GM19328 (cell line): ENCODE measurements around the gene DEFB124.
"Not testable (repeated sequence)": the region's sequence is repeated elsewhere in the genome, so short reads cannot be mapped to it uniquely, and the experiment has no call there.

ENCODE experiments used
- ATAC-seq: cut with Tn5 transposase; IDR thresholded peaks from one replicate; pipeline ENCODE4 v1.9.1; 2021; ENCODE audit warnings: mild to moderate bottlenecking, moderate library complexity; ENCODE audit not compliant: unreplicated experiment

Gene DEFB124

GRCh38 chr20:31474758-31475427, at the start of gene DEFB124, which contains the start of gene REM1:
DEFB124 (minus strand) TSS chr20:31475127; CDS start chr20:31473013, 2,114 bp downstream.
REM1 (plus strand) TSS chr20:31475288; CDS start chr20:31476446, 1,158 bp downstream.
- ATAC-seq: no peak

- ATAC-seq: no peak
Observed at GRCh38 chr20:31523361-31524283, 48.7 kb upstream of the DEFB124 start.

- no peak for ATAC-seq
Observed at GRCh38 chr20:31522731-31523130, 47.8 kb upstream of the DEFB124 start.

- ATAC-seq: not testable (repeated sequence)
Observed at GRCh38 chr20:31521267-31521666, 46.3 kb upstream of the DEFB124 start.

GRCh38 chr20:31517373-31517772, 42.4 kb upstream of the DEFB124 start:
- ATAC-seq: no peak

GRCh38 chr20:31516651-31517050, 41.7 kb upstream of the DEFB124 start:
- ATAC-seq: no peak

GRCh38 chr20:31516166-31516565, 41.2 kb upstream of the DEFB124 start:
- no peak for ATAC-seq

- ATAC-seq: no peak
Observed at GRCh38 chr20:31515775-31516107, 40.8 kb upstream of the DEFB124 start.

GRCh38 chr20:31515072-31515774, 40.3 kb upstream of the DEFB124 start:
- no peak for ATAC-seq

GRCh38 chr20:31514154-31515071, 39.5 kb upstream of the DEFB124 start, which contains the start of gene HM13:
HM13 (plus strand) TSS chr20:31514442; CDS start chr20:31514552, 110 bp downstream.
- ATAC-seq: peak; percentile 88

GRCh38 chr20:31508517-31509244, 33.8 kb upstream of the DEFB124 start:
- ATAC-seq: no peak

GRCh38 chr20:31505903-31506302, 31.0 kb upstream of the DEFB124 start:
- no peak for ATAC-seq

- ATAC-seq: peak; percentile 88
Observed at GRCh38 chr20:31502884-31503673, 28.2 kb upstream of the DEFB124 start.

GRCh38 chr20:31500527-31500926, 25.6 kb upstream of the DEFB124 start:
- ATAC-seq: no peak

- no peak for ATAC-seq
Observed at GRCh38 chr20:31497838-31498540, 23.1 kb upstream of the DEFB124 start.

- no peak for ATAC-seq
Observed at GRCh38 chr20:31496761-31497295, 21.9 kb upstream of the DEFB124 start.

GRCh38 chr20:31494131-31494530, 19.2 kb upstream of the DEFB124 start:
- no peak for ATAC-seq

- no peak for ATAC-seq
Observed at GRCh38 chr20:31490752-31491151, 15.8 kb upstream of the DEFB124 start.
